ENCODE results near the gene ACTL7A. TPM values are rescaled to one million over a fixed set of nuclear protein-coding genes. Genes with fewer than 3 reads are reported as not detected.
A peak's percentile ranks its signal among the peaks of the same experiment; 100 is the strongest.

Gene ACTL7A
- total and polyA plus RNA-seq, 9 of the 15 experiments (the other 6 are each of a cell fraction or from before 2014, with no cell fraction given), result not detected

DNA sequence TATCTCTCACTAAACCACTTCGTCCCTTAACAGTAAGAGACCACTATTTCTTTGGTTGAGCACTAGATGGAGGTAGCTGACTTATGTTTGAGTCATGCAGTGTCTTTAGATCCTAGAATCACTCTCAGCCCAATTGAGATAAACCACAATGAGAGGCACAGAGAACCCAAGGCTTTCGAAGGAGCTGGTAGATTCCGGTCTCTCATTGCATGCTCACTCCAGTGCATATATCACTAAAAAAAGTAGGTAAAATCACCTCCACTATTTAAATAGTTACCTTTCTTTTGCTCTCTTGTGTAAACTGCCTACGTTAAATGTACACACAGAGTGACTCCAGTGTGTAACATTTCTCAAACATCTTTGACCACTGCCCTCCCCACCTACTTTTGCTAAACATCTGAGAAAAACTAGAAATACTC is 27.6 kb downstream of the ACTL7A start (continued):
- TF ChIP-seq, protein P1, sequence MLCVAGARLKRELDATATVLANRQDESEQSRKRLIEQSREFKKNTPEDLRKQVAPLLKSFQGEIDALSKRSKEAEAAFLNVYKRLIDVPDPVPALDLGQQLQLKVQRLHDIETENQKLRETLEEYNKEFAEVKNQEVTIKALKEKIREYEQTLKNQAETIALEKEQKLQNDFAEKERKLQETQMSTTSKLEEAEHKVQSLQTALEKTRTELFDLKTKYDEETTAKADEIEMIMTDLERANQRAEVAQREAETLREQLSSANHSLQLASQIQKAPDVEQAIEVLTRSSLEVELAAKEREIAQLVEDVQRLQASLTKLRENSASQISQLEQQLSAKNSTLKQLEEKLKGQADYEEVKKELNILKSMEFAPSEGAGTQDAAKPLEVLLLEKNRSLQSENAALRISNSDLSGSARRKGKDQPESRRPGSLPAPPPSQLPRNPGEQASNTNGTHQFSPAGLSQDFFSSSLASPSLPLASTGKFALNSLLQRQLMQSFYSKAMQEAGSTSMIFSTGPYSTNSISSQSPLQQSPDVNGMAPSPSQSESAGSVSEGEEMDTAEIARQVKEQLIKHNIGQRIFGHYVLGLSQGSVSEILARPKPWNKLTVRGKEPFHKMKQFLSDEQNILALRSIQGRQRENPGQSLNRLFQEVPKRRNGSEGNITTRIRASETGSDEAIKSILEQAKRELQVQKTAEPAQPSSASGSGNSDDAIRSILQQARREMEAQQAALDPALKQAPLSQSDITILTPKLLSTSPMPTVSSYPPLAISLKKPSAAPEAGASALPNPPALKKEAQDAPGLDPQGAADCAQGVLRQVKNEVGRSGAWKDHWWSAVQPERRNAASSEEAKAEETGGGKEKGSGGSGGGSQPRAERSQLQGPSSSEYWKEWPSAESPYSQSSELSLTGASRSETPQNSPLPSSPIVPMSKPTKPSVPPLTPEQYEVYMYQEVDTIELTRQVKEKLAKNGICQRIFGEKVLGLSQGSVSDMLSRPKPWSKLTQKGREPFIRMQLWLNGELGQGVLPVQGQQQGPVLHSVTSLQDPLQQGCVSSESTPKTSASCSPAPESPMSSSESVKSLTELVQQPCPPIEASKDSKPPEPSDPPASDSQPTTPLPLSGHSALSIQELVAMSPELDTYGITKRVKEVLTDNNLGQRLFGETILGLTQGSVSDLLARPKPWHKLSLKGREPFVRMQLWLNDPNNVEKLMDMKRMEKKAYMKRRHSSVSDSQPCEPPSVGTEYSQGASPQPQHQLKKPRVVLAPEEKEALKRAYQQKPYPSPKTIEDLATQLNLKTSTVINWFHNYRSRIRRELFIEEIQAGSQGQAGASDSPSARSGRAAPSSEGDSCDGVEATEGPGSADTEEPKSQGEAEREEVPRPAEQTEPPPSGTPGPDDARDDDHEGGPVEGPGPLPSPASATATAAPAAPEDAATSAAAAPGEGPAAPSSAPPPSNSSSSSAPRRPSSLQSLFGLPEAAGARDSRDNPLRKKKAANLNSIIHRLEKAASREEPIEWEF (CRISPR knock-in tag; IDR thresholded peaks at IDR 0.05), result no peak
- TF ChIP-seq MIER1 (IDR thresholded peaks at IDR 0.05; ENCODE audit: low read depth) (no peak), HOXB6 (CRISPR knock-in tag; IDR thresholded peaks at IDR 0.05; ENCODE audit: borderline replicate concordance) (no peak), CCNT2 (IDR thresholded peaks at IDR 0.05; ENCODE audit: borderline replicate concordance, extremely low read depth, insufficient read length, low read depth, low read length) (no peak), GATAD2B (IDR thresholded peaks at IDR 0.05; ENCODE audit: borderline replicate concordance) (no peak), POLR3G (IDR thresholded peaks at IDR 0.05; ENCODE audit: extremely low read depth, insufficient read length, insufficient replicate concordance) (no peak), RAD21 (CRISPR knock-in tag; conservative IDR thresholded peaks at IDR 0.05 in 1 of 2, IDR thresholded peaks at IDR 0.05 in 1 of 2) (peak; percentile 80 to 82), ZNF354B (CRISPR knock-in tag; IDR thresholded peaks at IDR 0.05) (no peak), HDAC3 (IDR thresholded peaks at IDR 0.05; ENCODE audit: borderline replicate concordance, partially characterized antibody) (no peak), SMARCE1 (IDR thresholded peaks at IDR 0.05) (no peak), SMC3 (conservative IDR thresholded peaks at IDR 0.05; ENCODE audit: insufficient read depth, low read depth, low read length) (peak; percentile 31; the same call in 1 of the 2 replicates), ZZZ3 (IDR thresholded peaks at IDR 0.05) (no peak), NR2C2 (CRISPR knock-in tag; IDR thresholded peaks at IDR 0.05) (no peak), NR2C2 (tag; IDR thresholded peaks at IDR 0.05) (no peak), SMARCB1 (IDR thresholded peaks at IDR 0.05; ENCODE audit: insufficient read length, low read depth) (no peak), ZNF766 (CRISPR knock-in tag; conservative IDR thresholded peaks at IDR 0.05) (0 out of 2 replicates have a peak, but pooled peaks have one; percentile 30)
- TF ChIP-seq, protein P2, sequence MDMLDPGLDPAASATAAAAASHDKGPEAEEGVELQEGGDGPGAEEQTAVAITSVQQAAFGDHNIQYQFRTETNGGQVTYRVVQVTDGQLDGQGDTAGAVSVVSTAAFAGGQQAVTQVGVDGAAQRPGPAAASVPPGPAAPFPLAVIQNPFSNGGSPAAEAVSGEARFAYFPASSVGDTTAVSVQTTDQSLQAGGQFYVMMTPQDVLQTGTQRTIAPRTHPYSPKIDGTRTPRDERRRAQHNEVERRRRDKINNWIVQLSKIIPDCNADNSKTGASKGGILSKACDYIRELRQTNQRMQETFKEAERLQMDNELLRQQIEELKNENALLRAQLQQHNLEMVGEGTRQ (CRISPR knock-in tag; IDR thresholded peaks at IDR 0.05), result no peak

All from K562 (cell line).